NCI-H2227 (cell line): ENCODE data around the gene KCNN3.

Experiments
- DNase-seq: peaks from one replicate; lab custom pipeline; 2025; ENCODE audit not compliant: unreplicated experiment; lab: John Stamatoyannopoulos, UW

Gene KCNN3

DNA sequence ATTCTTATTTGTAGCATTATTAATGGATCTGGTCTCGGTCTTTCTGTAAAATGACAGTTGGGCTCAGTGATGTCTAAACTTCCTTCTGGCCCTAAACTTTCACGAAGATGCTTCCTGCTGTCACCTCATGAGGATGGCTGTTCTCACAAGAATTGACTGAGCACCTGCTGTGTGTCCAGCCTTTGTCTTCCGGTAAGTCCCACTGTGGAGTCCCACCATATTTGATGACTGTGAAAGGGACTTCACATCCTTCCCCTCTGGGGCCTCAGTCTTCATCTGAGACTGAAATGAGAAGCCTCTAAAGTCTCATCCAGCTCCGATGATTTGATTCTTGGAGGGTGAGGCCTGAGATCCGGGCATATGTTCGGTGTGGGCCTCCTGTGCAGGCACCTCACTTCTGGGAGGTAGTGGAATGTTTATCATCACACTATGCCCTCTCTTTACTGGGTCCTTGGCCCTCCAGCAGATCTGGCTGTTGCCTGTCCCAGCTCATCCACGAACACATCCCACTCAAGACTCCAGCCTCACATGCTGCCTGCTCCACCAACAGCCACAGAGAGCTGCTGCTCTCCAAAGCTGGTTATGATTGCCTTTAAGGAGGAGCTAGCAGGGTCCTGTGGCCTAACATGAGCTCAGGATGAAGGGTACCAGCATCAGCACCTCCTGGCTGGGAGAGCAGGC lies 95.8 kb downstream of the KCNN3 start:
- no peak for DNase-seq

GRCh38 chr1:154773551-154773950 lies 96.5 kb downstream of the KCNN3 start:
- DNase-seq, result no peak

DNA sequence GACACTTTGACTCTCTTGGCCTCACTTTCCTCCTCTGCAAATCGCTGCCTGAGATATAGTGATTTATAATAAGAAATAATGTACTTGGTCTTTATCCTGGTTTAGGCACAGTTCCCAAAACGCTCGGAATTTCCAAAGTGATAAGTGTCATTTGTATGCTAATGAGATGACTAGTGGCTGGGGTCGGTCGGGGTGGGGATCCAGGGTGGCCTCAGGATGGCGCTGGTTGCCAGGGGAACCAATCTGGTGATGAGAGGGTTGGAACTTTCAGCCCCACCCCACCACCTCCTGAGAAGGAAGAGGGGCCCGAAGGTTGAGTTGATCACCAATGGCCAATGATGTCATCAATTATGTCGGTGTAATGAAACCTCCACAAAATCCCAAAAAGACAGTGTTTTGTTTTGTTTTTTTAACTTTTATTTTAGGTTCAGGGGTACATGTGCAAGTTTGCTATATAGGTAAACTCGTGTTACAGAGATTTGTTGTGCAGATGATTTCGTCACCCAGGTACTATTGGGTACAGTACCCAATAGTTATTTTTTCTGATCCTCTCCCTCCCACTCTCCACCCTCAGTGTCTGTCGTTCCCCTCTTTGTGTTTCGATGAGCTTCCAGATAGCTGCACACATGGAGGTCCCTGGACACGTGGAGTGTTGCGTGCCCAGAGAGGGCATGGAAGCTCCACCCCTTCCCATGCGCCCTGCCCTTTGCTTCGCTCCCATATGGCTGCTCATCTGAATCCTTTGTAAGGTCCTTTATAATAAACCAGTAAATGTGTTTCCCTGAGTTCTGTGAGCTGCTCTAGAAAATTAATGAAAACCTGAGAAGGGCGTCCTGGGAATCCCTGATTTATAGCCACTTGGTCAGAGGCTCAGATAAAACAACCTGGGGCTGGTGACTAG lies 97.2 kb downstream of the KCNN3 start:
- no peak for DNase-seq

DNA sequence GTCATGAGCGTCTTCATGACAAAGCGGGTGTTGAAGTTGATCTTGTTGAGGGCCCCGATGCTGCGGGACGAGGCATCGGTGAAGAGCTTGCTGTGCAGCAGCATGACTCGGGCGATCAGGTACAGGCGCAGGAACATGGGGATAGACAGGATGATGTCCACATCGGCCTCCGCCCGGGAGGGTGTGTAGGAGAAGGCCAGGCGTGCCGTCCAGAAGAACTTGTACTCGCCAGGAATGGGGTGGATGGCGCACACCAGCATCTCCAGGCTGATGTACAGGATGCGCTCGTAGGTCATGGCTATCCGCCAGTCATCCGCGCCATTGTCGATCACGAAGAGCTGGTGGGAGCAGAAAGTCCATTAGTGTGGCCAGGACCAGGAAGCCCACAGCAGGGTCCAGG lies 98.0 kb downstream of the KCNN3 start:
- DNase-seq, result no peak

GRCh38 chr1:154770897-154771594 lies 99.0 kb downstream of the KCNN3 start:
- no peak for DNase-seq

GRCh38 chr1:154769193-154769895 lies 100.7 kb downstream of the KCNN3 start:
- no peak for DNase-seq

GRCh38 chr1:154768456-154769125 lies 101.5 kb downstream of the KCNN3 start:
- no peak for DNase-seq

DNA sequence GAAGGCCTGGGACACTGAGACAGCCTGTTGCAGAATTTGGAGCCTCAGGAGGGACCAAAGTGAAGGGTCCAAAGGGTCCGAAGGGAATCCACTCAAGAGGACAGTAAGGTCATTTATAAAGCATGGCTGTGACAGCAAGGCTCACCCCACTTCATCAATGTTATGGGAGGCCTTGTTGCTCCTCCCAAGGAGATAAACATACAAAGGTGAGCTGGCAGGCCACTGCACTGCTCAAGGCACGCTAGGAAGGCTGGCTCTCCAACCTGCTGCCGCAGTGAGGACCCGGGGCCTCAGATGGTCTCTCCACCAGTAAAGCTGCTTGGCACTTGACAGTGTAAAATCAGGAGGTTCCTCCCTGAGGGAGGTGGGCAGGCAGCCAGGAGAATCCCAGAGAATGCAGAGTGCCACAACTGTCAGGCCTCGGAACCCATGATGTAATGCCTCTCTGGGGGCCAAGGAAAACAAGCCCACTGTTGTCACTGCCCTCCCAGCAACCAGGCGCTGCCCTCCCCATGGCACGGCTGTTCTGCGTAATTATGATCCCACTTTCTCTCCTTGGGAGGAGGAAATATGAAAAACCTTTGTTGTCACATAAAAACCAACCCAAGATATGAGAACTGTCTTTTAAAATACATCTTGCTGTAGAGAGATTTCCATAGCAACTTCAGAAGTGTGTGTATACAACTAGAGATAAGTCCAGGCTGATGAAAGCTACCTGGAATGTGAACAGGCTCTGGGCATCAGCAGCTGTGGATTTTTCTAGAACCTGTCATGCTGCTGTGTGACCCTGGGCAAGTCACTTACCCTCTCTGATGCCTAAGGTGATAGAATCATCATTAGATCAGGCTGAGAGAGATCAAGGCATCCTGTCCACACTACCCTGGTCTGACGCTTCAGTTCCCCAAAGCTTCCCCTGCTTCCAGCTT lies 102.5 kb downstream of the KCNN3 start:
- DNase-seq, result peak; percentile 58

DNA sequence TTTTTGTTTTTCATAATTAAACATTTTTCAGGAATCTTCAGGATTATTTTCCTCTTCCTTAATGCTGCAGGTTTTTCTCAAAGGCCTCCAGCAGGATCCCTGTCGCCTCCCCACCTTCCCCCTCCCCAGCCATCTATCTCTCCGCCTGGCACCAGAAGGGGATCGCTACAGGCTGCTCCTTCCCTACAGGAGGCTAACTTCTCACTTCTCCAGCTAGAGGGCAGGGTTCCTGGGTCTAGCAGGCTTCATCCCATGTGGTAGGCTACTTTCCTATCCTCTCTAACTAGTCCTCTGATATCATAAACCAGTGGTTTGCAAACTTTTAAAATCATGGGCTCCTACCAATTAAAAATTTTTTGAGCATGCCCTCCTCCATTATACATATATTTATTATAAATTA lies 104.1 kb downstream of the KCNN3 start:
- DNase-seq, result peak; percentile 33

DNA sequence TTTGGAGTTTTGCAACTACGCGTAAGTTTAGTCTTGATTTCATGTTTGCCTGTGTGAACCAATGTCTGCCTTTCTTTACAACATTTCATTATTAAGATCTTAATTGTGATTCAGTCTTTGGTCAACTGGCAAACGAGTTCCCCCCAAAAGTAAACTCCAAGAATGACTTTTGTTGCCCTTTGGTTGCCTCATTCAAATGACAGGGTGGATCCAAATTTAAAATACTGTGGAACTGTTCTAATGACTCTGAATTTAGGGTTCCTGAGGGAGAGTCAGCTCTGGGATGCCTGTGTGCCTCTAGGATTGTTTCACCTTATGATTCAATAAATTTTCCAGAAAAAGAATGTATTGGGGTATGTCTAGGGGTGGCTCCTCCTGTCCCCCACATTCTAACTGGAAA lies 105.3 kb downstream of the KCNN3 start:
- no peak for DNase-seq

DNA sequence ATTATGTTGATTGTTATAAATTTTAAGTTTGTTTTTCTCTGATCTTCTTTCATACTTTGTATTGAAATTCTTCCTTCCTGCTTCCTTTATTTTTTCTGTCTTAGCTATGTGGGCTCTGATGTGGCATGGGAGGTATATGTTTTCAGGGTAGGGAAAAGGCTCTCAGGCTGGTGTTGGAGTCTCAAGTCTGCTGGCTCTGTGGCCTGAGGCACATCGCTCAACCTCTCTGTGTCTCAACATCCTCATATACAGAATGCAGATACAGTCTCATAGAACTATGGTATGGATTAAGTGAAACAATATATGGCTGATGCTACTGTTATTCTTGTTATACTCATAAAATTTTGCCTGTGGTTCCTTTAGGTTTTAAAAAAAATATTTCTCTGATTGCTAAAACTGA lies 105.9 kb downstream of the KCNN3 start:
- no peak for DNase-seq

DNA sequence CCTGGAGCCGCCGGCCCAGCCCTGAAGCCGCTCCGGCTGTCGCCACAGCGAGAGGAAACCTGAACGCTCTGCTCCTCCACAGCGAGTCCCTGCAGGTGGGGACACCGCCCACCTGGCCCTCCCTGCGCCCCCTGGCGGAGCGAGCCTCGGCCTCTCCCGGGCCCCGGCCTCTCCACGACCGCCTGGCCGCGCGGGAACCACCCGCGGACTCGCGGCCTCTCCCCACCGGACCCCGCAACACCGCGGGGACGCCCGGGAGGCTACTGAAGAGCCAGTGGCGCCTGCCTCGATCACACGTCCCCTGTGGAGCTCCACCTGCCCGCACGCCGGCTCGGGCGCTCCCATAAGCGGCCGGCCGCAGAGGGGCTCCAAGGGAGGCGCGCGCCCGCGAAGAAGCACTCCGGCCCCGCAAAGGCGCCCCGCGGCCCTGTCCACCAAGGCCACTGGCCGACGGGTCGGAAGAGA lies 109.6 kb downstream of the KCNN3 start:
- peak; percentile 67 for DNase-seq

GRCh38 chr1:154759793-154760192 lies 110.3 kb downstream of the KCNN3 start:
- no peak for DNase-seq

- no peak for DNase-seq
These were observed 110.9 kb downstream of the KCNN3 start for GRCh38 chr1:154759196-154759595.

GRCh38 chr1:154758346-154758745 lies 111.7 kb downstream of the KCNN3 start:
- no peak for DNase-seq

DNA sequence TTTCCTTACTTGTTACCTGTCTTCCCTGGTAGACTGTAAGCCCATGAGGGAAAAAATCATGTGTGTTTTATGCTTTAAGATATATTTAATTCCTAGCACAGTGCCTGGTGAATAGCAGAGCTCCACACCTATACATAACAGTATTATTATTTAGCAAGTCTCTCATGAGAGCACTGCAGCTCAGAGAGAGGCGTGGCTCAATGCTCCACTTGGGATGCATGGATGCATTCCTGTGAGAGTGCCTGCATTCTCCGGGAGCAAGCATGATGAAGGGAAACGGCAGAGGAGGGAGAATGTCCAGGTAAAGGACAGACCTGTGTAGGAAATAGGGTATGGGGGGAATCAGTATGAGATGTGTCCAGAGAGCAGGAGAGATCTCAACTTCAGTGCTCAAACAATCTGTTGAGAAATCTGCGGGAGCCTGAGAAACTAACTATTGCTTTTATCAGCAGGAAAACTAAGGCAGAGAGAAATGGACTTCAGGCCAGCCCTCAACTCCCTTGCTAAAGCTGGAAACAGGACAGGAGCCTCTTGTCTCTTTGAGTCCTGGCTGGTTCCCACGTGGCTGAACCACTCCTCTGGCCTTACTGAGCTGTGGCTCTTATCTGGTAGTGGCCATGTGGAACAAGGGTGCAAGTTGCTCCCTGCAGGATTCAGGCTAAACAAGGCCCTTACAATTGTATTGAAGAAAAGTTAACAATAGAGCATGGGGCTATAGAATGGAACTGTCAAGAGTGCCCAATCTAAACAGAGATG lies 113.1 kb downstream of the KCNN3 start:
- DNase-seq, result no peak

DNA sequence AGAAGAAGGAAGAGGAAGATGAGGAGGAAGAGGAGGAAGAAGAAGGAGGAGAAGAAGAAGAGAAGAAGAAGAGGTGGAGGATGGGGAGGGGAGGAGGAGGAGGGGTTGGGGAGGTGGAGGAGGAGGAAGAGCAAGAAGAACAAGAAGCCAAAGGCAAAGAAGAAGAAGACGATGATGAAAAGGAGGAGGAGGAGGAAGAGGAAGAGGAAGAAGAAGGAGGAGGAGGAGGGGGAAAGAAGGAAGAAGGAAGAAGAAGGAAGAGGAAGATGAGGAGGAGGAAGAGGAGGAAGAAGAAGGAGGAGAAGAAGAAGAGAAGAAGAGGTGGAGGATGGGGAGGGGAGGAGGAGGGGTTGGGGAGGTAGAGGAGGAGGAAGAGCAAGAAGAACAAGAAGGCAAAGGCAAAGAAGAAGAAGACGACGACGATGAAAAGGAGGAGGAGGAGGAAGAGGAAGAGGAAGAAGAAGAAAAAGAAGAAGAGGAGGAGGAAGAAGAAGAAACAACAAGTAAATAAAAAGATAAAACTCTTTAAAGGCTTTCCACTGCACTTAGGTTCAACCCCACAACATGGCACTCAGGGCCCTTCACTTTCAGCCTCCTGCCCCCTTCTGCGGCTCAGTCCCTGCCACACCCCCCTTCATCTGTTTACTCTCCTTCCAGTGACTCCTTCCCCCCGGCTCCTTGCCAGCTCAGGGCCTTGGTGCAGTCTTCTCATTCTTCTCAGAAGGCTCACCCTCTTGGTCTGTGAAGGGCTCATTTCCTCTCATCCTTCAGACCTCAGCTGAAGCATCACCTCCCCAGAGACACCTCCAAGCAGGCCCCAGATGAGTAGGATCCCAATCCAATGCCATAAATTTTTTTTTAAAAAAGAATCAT lies 114.0 kb downstream of the KCNN3 start:
- no peak for DNase-seq

DNA sequence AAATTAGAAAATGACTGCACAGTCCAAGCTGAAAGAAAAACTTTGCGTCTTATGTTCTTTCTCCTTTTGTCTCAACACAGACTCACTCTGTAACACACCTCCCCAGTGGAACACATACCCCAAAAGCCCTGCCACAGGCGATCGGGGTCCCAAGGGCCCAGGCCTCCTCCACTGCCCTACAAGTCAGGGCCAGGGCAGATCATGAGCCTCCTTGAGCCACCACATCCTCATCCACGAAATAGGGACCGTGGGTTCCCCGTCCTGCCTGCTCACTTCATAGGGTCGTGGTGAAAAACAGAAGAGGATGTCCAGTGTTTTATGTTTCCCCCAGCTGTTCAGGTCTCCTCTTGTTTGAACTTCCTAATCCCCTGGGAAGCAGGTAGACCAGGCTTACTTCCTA lies 116.7 kb downstream of the KCNN3 start:
- no peak for DNase-seq
